HTR-8/SVneo (cell line): Measurements from ENCODE around the gene DUSP15.
"Not testable (repeated sequence)": the region's sequence is repeated elsewhere in the genome, so short reads cannot be mapped to it uniquely, and the experiment has no call there.

Experiments
- DNase-seq: peaks from one replicate; pipeline ENCODE4 v3.0.0; 2011; ENCODE audit warnings: low spot score, mixed read lengths; ENCODE audit not compliant: insufficient read length
- FAIRE-seq: peaks from 2 replicates; lab custom pipeline; 2011; peaks lifted over from hg19 to GRCh38; lab: Jason Lieb, UNC

Gene DUSP15, protein sequence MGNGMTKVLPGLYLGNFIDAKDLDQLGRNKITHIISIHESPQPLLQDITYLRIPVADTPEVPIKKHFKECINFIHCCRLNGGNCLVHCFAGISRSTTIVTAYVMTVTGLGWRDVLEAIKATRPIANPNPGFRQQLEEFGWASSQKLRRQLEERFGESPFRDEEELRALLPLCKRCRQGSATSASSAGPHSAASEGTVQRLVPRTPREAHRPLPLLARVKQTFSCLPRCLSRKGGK

DNA sequence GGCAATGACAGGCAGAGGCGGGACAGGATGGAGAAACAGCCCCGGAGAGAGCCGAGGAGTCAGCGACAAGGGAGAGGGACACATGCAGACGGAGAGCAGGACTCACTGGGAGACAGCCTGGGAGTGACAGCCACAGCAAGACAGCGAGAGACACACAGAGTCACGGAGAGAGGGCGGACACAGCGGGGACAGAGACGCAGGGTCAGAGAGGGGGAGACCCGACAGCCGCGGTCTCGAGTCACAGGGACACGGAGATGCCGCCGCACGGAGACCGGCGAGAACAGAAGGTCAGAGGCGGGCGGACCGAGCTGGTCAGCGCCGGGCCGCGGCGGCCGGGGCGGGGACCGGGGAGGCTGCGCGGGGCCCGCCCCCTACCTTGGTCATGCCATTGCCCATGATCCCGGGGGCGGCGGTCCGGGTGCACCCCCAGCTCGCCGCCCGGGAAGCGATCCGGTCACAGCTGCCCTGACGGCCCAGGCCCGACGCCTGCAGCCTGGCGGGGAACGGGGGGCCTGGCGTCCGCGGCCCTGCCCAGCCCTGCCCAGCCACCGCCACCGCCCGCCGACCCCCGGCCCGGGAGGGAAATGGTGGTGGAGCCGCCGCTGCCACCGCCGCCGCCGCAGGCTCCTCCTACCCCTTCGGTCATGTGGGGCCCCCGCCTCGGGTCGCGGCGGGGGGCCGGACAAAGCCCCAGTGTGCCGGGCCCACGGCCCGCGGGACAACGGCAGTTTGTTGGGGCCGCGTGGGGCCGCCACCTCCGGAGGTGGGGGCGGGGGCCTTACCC, at the start of gene DUSP15, which contains the start of gene TTLL9:
Gene DUSP15 (minus strand): TSS at position 586 of the 784 bp plus-strand sequence. CDS start 190 bp downstream, at position 396.
Gene TTLL9 (plus strand): TSS at position 693 of the 784 bp plus-strand sequence. CDS start 493 bp downstream, outside the sequence.
- FAIRE-seq: peak; percentile 67
- DNase-seq: peak; percentile 51

DNA sequence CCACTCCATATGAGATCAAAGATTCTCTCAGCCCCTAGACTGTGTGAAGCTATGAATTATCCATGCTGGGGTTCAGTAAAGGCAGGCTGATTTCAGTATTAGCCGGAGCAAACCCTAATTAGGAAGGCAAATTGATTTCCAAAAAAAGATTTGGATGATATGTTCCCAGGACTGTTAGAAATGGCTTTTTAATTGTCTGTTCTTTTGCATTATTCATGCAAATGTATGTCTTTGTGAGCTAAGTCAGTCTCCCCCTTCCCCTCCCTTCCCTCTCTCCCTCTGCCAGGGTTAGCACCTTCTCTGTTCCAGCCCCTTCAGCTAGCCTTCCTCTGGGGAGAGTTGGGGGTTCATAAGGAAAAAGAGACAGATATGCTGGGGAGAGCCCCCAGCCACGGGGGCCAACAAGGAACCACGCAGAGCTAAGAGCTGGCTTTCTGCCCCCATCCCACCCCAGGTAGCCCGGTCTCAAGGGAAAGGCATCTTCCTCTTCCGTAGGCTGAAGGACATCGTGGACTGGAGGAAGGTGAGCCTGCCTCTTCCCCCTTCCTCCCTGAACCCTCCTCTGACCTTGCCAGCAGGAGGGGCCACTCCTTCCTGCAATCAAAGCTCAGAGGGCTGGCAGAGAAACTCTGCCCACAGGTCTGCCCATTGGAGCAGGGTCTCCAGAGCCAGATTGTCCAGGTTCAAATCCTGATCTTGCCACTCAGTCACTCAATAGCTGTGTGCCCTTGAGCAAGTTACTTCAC, 49.3 kb upstream of the DUSP15 start:
- DNase-seq: no peak
- FAIRE-seq: no peak

DNA sequence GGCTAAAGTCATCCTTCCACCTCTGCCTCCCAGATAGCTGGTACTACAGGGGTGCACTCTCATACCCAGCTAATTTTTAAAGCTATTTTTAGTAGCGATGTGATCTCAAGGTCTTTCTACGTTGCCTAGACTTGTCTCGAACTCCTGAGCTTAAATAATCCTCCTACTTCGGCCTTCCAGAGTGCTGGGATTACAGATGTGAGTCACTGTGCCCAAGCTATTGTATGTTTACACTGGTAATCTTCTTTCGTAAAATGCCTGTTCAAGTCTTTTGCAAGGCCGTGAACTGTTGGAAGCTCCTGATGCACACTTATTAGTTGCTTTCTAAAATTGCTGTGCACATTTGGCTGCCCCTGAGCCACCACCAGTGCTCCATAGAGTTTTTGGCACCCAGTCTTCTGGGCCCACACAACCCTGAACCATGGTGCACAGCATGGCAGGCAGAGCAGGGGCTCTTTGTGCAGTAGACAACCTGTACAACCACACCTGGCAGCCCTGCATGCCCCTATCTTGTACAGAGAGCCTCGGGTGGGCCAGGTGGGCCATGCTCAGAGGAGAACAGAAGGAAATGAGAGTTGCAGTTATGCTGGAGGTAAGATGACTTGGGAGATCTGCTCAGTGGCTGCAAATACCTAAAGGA, 48.3 kb upstream of the DUSP15 start:
- DNase-seq (no peak), FAIRE-seq (no peak)

- not testable (repeated sequence) for FAIRE-seq
These were observed 47.7 kb upstream of the DUSP15 start for GRCh38 chr20:31917962-31918412.

DNA sequence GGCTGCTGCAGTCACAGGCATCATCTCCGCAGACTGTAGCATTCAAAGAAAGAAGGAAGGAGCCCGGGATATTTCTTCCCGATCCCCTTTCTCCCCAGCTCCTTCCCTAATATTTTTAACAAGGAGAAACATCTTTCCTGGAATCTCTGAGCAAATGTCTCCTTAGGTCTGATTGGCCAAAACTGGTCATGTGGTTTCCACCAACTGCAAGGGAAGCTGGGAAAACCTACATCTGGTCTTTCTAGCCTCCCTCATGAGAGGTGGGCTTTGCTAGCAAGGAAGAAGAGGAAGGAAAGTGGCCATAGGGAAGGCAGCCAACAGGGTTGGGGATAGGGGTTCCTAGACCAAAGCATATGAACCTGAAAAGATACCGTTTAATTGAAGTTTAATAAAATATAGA, 46.4 kb upstream of the DUSP15 start:
- no peak for FAIRE-seq

More at GRCh38 chr20:31917962-31918412, 47.7 kb upstream of the DUSP15 start:
- DNase-seq: not testable (repeated sequence)

GRCh38 chr20:31915491-31916280, 45.4 kb upstream of the DUSP15 start:
- DNase-seq (no peak), FAIRE-seq (no peak)

More for the DNA sequence above, 46.4 kb upstream of the DUSP15 start:
- DNase-seq: no peak

GRCh38 chr20:31914170-31914569, 43.8 kb upstream of the DUSP15 start:
- DNase-seq: no peak
- FAIRE-seq: no peak

DNA sequence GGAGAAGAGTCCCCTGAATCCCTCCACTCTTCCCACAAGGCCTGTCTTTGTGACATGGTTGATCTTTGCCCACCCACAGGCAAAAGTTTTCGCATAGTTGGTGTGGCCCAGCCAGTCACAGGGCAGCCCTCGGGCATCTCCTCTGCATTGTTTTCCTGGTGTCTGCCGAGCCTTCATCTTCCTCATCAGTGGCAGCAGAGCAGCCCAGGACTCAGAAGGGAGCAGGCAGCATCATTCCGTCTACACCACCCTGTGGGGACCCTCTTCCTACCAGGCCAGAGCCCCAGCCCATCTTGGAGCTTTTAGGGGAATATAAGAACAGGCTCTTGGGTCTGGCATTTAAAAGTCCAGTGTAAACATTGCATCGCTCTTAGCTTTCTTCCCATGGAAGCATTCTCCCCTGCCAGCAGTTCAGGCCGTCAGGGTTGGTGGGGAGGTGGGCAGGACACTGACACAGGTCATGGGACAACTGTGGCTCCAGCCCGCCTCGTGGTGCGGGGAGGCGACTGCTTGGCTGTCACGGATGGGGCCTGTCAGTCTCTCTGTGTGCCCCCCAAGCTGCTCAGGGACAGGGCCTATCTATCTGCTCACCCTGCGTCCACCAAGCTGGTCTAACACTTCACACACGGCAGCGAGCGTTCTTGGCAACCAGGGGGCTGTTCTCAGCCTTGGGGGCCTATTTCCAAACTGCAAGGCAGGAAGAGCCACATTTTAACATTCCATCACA, 43.3 kb upstream of the DUSP15 start:
- no peak for DNase-seq
- no peak for FAIRE-seq

- FAIRE-seq: no peak
- DNase-seq: no peak
These were observed 39.9 kb upstream of the DUSP15 start for GRCh38 chr20:31910071-31910803.

DNA sequence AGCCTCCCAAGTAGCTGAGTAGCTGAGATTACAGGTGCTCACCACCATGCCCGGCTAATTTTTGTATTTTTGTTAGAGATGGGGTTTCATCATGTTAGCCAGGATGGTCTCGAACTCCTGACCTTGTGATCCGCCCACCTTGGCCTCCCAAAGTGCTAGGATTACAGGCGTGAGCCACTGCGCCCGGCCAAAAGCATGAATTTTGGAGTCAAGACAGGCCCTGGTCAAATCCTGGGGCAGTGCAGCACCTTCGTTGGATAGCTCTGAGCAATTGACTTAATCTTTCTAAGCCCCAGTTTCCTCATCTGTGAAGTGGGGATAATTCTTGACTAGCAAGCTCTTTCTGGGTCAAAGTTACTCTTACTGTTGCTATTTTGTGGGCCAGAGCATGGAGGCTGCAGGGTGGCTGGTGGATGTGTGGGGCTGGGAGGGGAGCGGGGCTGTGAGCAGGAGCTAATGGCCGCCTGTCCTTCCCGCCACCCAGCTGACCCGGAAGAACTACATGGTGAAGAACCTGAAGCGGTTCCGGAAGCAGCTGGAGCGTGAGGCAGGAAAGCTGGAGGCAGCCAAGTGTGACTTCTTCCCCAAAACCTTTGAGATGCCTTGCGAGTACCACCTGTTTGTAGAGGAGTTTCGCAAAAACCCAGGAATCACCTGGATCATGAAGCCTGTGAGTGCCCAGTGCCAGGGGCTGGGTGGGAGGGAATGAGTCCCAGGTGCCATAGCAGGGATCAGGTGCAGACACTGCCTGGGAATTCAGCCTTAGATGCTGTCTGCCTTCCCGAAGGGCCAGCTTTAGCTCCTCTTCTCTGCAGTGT, 39.1 kb upstream of the DUSP15 start:
- FAIRE-seq (no peak), DNase-seq (no peak)

DNA sequence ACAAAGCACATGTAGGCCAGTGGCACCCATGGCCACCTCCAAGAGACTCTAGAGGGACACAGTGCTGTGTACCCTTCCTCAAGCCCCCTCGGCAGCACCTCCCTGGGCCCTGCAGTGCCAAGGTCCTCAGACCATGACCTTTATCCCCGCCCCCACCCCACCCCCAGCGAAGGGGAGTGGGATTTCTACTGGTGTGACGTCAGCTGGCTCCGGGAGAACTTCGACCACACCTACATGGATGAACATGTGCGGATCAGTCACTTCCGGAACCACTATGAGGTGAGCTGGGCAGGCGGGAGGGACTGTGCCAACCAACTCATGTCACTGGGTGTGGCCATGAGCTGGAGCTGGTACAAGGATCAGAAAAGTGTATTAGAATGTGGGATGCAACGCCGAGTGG, 38.1 kb upstream of the DUSP15 start:
- DNase-seq: no peak
- FAIRE-seq: no peak

GRCh38 chr20:31908016-31908415, 37.7 kb upstream of the DUSP15 start:
- DNase-seq (no peak), FAIRE-seq (no peak)

DNA sequence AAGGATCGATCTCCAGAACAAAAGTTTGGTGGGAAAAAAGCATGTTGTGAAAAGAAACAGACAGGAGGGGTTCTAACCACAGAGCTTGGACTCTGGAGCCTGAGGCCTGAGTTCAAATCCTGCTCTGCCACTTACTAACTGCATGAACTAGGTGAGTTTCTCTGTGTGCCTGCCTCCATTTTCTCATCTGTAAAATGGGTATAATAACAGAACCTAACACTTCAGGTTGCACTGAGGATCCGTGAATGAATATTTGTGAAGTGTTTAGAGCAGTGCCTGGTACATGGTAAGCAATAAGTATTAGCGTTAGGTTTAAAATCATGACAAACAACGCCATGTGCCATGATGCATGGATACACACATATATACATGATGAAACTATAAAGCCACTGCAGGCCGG, 36.7 kb upstream of the DUSP15 start:
- DNase-seq (no peak), FAIRE-seq (no peak)

DNA sequence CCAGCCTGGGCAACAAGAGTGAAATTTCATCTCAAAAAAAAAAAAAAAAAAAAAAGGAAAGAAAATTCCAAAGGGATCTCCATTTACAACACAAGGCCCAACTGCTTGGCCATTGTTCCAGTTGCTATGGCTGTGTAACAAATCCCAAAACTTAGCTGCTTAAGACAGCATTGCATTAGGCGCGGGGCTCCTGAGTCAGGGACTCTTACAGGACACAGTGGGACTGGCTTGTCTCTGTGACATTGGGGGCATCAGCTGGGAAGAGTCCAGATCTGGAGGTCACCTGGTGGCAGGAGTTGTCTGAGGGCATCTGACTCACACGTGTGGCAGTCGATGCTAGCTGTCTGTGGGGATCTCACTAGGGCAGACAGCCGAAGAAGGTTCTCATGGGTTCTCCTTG, 35.7 kb upstream of the DUSP15 start:
- DNase-seq (no peak), FAIRE-seq (no peak)

DNA sequence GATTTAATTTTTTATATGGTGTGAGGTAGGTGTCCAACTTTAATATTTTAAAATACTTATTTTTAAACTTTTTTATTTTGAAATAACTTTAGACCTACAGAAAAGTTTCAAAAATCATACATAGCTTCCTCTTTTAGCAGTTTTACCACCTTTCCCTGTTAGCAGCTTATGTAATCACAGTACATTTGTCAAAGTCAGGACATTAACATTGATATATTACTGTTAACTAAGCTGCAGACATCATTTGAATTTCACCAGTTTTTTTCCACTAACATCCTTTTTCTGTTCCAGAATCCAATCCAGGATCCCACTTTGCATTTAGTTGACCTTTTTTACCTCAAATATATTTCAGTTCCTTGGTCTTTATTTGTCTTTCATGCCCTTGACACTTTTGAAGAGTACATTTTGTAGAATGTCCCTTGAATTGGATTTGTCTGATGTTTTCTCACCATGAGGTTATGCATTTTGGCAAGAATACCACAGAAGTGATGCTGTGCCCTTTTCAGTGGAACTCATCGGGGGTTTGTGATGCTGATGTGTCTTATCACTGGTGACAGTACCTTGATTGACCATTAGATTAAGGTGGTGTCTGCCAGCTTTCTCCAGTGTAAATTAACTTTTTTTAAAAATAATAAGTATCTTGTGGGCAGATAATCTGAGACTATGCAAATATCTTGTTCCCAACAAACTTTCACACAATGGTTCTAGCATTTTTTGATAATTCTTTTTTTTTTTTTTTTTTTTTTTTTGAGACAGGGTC, 33.5 kb upstream of the DUSP15 start:
- no peak for DNase-seq
- no peak for FAIRE-seq

GRCh38 chr20:31901615-31902014, 31.3 kb upstream of the DUSP15 start:
- FAIRE-seq (no peak), DNase-seq (no peak)

DNA sequence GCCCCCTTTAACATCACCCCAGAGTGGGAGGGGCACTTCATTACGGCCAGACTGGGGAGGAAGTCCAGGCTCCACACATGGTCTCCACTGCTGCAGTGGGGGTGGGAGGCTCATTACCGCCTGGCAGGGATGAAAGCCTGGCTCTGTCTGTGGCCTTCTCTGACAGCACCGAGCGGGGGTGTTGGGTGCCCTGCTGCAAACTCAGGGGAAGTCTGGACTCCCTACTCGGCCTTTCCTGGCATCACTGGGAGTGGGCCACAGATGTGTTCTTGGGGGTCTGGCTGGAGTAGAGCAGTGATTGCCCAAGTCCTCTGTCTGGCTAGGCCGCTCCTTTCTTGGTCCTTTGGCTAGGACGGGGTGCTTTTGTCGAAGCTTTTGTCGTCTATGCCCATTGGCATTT, 27.2 kb upstream of the DUSP15 start:
- no peak for FAIRE-seq
- no peak for DNase-seq
